ENCODE measurements around the gene MATN1. TPM values are rescaled to one million over a fixed set of nuclear protein-coding genes. Genes with fewer than 3 reads are reported as not detected.
A peak's percentile ranks its signal among the peaks of the same experiment; 100 is the strongest.

MATN1 gene
- total and polyA plus RNA-seq, 2 of the 4 experiments (the other 2 are of a cell fraction): 0.27 TPM; not detected in 1

DNA sequence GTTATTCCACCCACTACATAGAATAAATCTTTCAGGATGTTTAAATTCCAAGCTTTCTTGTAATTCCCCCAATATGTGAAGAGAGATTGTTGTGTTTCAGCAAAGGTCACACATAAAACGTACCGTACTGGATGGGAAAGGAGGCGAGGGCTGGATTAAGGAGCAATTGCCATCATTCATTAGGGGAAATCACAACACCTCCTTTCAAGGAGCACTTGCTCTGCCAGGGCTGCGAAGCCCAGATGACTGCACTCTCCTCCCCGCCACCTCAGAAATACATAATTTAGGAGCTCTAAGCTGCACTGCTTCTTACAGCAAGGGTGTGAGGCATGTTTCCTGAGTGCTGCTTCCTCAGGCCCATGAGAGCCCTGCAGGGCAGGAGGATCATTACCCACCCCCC, 29.6 kb downstream of the MATN1 start (continued):
- TF ChIP-seq, protein P1, sequence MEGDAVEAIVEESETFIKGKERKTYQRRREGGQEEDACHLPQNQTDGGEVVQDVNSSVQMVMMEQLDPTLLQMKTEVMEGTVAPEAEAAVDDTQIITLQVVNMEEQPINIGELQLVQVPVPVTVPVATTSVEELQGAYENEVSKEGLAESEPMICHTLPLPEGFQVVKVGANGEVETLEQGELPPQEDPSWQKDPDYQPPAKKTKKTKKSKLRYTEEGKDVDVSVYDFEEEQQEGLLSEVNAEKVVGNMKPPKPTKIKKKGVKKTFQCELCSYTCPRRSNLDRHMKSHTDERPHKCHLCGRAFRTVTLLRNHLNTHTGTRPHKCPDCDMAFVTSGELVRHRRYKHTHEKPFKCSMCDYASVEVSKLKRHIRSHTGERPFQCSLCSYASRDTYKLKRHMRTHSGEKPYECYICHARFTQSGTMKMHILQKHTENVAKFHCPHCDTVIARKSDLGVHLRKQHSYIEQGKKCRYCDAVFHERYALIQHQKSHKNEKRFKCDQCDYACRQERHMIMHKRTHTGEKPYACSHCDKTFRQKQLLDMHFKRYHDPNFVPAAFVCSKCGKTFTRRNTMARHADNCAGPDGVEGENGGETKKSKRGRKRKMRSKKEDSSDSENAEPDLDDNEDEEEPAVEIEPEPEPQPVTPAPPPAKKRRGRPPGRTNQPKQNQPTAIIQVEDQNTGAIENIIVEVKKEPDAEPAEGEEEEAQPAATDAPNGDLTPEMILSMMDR (conservative IDR thresholded peaks at IDR 0.05; ENCODE audit: low read depth, low read length): no peak
- no peak for TF ChIP-seq NFE2L2 (IDR thresholded peaks at IDR 0.05; ENCODE audit: low read depth, low read length)

DNA sequence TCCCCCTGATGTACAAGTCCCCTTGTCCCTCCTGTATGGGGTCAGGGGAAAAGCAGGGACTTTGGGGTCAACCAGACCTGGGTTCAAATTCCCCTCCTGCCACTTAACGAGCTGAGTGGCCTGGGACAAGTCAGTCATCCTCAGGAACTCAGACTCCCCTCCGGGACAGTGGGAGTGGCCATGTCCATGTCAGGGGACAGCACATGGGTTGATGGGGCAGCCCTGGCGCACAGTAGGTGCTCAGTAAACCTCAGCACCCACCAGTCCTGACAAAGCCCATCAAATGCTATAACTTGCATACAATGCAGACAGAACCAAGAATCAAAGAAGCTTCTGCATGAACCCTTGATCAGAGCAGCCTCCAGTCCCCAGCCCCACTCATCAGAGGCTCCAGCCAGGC, 30.0 kb downstream of the MATN1 start:
- peak overlapping the region; percentile 17 for H2AFZ ChIP-seq (replicated peaks; ENCODE audit: low read length, poor library complexity)
- H2BK5ac ChIP-seq (ENCODE audit: low read depth, low read length, poor library complexity, severe bottlenecking): no peak overlapping the region
- ChIA-PET POLR2A (ENCODE audit: unreplicated experiment) (no interaction called here), CTCF (no interaction called here)
- H3K4me1 ChIP-seq (ENCODE audit: control insufficient read depth, insufficient read depth, low read length): no peaks in the 10 kb centered on the region
- H2AK5ac ChIP-seq (ENCODE audit: low read depth, low read length): no peak overlapping the region
- no peak overlapping the region for H3K4ac ChIP-seq (ENCODE audit: low read depth, low read length)
- no peak for ATAC-seq (ENCODE audit: low read depth)
- H3K18ac ChIP-seq (ENCODE audit: low read depth, low read length): no peak overlapping the region
- H3K9ac ChIP-seq (ENCODE audit: low read depth, low read length): no peak overlapping the region
- no peaks in the 10 kb centered on the region for H3K36me3 ChIP-seq (ENCODE audit: control insufficient read depth, insufficient read depth, low read length)
- no peak overlapping the region for H2BK15ac ChIP-seq (ENCODE audit: low read depth, low read length)
- no peak overlapping the region for H4K8ac ChIP-seq (ENCODE audit: low read depth in 2 of 2, low read length in 2 of 2)
- no peaks in the 10 kb centered on the region for H3K9me3 ChIP-seq (ENCODE audit: control insufficient read depth, insufficient read depth, low read length)
- in situ Hi-C loops (cut with MboI; ENCODE audit: low sequenced_read_pairs): no loop called here
- H4K20me1 ChIP-seq (ENCODE audit: insufficient read depth, low read length): no peaks in the 10 kb centered on the region
- H3K14ac ChIP-seq (replicated peaks; ENCODE audit: low read depth, low read length): no peak overlapping the region
- no peaks in the 10 kb centered on the region for H3K79me1 ChIP-seq (ENCODE audit: low read depth in 1 of 2, low read length in 2 of 2)
- H4K5ac ChIP-seq (ENCODE audit: low read depth, low read length): no peak overlapping the region
- no peak overlapping the region for H3K27ac ChIP-seq (ENCODE audit: insufficient read depth, low read length)
- dilution Hi-C loops (cut with HindIII; ENCODE audit: low sequenced_read_pairs, unreplicated experiment): no loop called here
- WGBS, 2 experiments (ENCODE audit: extremely low coverage in 2 of 2, insufficient read length in 1 of 2): no CpG with 5 or more reads among the region's 3 CpGs
- H2AK9ac ChIP-seq (replicated peaks; ENCODE audit: low read depth, low read length, poor library complexity): no peak overlapping the region
- BruUV-seq (replicated peaks): no TSS peak
- no peak overlapping the region for H3K4me2 ChIP-seq (ENCODE audit: low read depth, low read length)
- H3K56ac ChIP-seq (ENCODE audit: extremely low read depth, insufficient read depth, low read length): no peak overlapping the region
- no peak overlapping the region for H2BK20ac ChIP-seq (ENCODE audit: low read depth, low read length)
- no peak overlapping the region for H2BK120ac ChIP-seq (ENCODE audit: low read depth, low read length)
- H3K27me3 ChIP-seq (ENCODE audit: control insufficient read depth, insufficient read depth, low read length): peaks cover 26% of the 10 kb centered on the region
- H3K4me3 ChIP-seq (ENCODE audit: insufficient read depth, low read depth, low read length): no peak overlapping the region
- H3K9me1 ChIP-seq (ENCODE audit: insufficient read depth, low read length): no peaks in the 10 kb centered on the region
- intact Hi-C loops (cut with micrococcal nuclease): no loop called here
- H4K91ac ChIP-seq (ENCODE audit: insufficient read depth, low read depth, low read length): no peak overlapping the region
- H3K23ac ChIP-seq (ENCODE audit: low read depth, low read length): no peak overlapping the region
- no peak for DNase-seq
- no peak for TF ChIP-seq MAZ (IDR thresholded peaks at IDR 0.05; ENCODE audit: borderline replicate concordance, low read depth, low read length)
- TF ChIP-seq CEBPB (IDR thresholded peaks at IDR 0.05; ENCODE audit: low read depth, low read length): no peak
- no peak for TF ChIP-seq RCOR1 (IDR thresholded peaks at IDR 0.05; ENCODE audit: insufficient replicate concordance, low read length)
- no peak for TF ChIP-seq RFX5 (IDR thresholded peaks at IDR 0.05; ENCODE audit: low read depth, low read length)
- TF ChIP-seq MAFK (IDR thresholded peaks at IDR 0.05; ENCODE audit: low read depth, low read length): no peak
- no peak for TF ChIP-seq RAD21 (IDR thresholded peaks at IDR 0.05; ENCODE audit: low read length)
- no peak for TF ChIP-seq CHD1 (IDR thresholded peaks at IDR 0.05; ENCODE audit: low read depth, low read length)
- TF ChIP-seq POLR2A (IDR thresholded peaks at IDR 0.05; ENCODE audit: low read depth, low read length): no peak
- TF ChIP-seq FOS (IDR thresholded peaks at IDR 0.05; ENCODE audit: low read depth, low read length): no peak
- no peak for TF ChIP-seq SMC3 (IDR thresholded peaks at IDR 0.05; ENCODE audit: low read depth, low read length)
- no peak for TF ChIP-seq MXI1 (IDR thresholded peaks at IDR 0.05; ENCODE audit: borderline replicate concordance, low read depth, low read length)
- no peak for TF ChIP-seq NFE2L2 (IDR thresholded peaks at IDR 0.05; ENCODE audit: low read depth, low read length)
- TF ChIP-seq, protein P1 (conservative IDR thresholded peaks at IDR 0.05; ENCODE audit: low read depth, low read length): no peak
- TF ChIP-seq, protein P2, sequence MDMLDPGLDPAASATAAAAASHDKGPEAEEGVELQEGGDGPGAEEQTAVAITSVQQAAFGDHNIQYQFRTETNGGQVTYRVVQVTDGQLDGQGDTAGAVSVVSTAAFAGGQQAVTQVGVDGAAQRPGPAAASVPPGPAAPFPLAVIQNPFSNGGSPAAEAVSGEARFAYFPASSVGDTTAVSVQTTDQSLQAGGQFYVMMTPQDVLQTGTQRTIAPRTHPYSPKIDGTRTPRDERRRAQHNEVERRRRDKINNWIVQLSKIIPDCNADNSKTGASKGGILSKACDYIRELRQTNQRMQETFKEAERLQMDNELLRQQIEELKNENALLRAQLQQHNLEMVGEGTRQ (IDR thresholded peaks at IDR 0.05; ENCODE audit: low read depth, low read length): no peak

All from IMR-90 (cell line).